ENCODE data around the gene SPAG6. TPM values are rescaled to one million over a fixed set of nuclear protein-coding genes. Genes with fewer than 3 reads are reported as not detected.

Gene SPAG6
- total RNA-seq, 1 donor from 2014 or later: not detected

DNA sequence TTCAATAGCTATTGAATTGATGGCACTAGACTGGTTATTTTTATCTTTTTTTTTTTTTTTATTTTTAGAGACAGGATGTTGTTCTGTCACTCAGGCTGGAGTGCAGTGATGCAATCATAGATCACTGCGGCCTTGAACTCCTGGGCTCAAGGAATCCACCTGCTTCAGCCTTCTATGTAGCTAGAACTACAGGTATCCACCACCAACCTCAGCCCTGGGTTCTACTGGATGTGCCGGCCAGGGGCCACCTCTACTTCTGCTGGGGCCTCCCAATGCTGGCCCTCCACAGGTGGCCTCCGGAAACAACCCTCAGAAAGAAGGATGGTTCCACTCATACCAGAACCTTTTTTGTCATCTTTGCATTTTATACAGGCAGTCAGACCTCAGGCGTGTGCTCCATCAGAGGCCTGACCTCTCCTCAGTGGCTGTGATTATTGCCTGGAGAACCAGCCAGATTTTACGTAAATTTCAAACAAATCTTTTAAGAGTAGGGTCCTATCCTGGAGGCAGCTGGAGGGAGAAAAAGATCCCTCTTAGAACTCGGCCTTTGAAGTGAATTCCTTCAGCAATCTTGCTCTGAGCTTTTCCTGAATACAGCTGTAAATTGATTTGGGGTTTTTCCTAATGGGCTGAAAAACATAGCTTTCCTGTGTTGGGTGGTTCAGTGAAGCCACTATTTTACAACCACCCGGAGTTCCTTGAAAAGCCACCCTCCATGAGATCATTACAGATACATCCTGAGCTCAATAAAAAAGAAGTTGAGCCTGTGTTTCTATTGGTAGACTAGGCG lies 110.0 kb downstream of the SPAG6 start:
- DNase-seq (ENCODE audit: extremely low read depth, low read depth, low spot score): no peak

DNA sequence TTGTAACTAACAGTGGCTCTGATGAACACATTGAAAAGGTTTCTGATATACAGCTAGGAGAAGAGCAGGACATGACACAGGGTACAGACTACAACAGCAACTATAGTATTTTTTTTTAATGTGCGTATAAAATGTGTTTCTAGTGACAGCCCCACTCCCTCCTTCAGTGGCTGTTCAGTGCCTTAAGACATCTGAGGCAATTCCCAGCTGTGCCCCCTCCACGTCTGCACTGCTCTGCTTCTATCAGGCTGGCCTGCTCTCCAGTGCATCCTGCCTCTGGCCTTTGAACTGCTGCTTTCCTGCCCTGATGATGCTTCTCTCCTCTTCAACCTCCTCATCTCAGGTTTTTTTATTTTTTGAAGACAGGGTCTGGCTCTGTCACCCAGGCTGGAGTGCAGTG lies 111.2 kb downstream of the SPAG6 start:
- no peak for DNase-seq (ENCODE audit: extremely low read depth, low read depth, low spot score)

DNA sequence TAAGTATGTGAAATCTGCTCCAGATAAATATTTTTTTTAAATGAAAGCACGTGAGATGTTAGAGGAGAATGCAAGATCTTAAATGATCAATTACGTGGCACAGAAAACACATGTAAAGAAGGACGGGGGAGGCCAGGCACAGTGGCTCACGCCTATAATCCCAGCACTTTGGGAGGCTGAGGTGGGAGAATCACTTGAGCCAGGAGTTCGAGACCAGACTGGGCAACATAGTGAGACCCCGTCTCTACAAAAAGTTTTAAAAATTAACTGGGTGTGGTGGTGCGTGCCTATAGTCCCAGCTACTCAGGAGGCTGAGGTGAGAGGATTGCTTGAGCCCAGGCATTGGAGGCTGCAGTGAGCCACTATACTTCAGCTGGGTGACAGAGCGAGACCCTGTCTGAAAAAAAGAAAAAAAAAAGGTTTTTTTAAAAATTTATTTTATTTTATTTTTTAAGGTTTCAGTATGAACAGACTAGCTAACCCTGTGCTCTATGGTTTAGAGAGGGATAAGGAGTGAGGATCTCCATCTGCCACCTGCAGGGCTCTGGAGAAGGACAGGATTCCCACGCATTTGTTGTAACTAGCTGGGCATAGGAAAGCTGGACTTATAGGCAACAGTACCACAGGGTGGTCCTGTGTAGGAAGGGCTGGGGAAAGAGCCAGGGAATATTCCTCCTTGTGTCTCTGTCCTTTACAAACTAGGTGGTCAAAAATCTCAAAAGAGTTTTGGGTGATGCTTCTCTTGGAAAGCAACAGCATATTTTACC lies 113.2 kb downstream of the SPAG6 start:
- DNase-seq (ENCODE audit: extremely low read depth, low read depth, low spot score): no peak

DNA sequence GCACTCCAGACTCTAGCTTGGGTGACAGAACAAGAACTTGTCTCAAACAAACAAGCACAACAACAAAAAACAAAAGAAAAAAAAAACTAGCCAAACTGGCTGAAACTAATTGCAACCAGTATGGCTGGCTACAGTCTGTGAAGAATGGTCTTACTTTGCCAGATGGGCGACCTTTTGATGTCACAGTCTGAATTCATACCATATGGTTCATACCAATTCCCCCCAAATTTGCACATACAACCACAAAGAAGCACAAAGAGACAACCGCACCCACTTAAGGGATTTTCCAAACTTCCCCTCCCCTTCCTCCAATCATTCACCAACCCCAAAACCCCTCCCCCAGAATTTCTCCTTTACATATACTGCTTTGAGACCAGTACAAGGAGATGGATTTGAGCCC lies 114.2 kb downstream of the SPAG6 start:
- no peak for DNase-seq (ENCODE audit: extremely low read depth, low read depth, low spot score)

DNA sequence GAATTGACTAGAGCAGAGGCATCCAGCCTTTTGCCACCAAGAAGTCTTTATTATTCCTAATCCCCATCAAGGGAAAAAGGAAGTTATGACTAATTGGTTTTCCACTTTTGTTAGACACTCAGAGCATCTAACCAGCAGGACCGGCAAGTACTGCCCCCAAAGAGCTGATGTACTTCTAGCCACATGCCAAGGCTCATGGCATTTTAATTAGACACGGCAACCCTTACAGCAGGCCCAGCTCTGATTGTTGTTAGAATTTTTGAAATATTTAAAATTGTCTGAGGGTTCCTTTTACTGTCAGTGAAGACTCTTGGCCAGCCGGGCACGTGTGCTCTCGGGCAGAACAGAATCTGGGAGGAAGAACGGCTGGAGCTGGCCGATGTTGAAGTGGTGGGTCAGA lies 114.8 kb downstream of the SPAG6 start:
- no peak for DNase-seq (ENCODE audit: extremely low read depth, low read depth, low spot score)

DNA sequence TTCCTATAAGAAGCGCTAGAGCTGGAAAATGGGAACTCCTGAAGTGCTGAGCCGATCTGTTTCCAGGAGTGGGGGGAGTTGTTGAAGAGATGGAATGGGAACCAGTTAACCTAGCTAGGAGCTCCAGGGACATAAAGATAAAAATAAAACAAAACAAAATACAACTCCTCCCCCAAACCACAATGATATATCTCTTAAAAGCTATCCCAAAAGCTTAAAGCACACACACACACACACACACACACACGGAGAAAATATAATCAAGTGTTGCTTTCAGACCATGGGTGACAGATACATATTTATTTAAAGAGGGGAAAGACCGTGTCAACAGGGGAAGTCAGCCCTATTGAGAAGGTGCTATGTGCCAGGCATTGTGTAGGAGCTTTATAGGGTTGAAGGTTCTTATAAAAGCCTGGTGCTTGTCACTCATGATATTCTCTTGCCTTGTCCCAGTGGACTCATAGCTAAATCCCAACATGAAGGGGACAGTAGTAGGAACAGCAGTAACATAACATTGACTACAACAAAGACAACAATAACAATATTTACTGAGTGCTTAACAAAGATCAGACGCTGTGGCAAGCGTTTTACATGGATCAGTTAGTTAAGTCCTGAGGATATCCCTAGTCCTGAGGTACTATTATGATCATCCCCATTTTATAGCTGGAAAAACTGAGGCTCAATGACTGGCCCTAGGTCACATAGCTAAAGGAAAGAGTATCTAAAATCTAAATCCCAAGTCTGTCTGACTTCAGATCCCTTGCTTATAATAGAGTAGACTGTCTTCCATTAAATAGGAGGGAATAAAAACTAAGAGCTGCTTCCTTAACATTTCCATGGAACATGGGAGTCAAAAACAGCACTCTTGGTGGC lies 115.5 kb downstream of the SPAG6 start:
- DNase-seq (ENCODE audit: extremely low read depth, low read depth, low spot score): no peak

DNA sequence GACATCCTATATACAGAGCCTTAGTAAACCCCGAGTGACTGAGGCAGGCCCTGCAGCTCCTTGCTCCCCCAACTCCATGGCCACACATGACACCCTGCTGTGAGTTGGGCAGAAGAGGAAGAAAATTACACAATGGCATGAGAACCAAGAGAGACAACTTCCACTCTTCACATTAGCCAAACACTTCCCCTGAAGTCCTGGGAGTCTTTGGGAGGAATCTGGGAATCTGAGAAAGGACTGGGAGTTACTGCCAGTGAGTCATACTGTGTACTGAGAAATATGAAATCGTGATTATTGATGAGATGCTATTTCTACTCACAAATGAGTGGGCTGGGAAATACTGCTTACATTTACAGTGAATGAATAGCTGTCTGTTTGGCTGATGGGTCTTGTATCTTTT lies 116.6 kb downstream of the SPAG6 start:
- no peak for DNase-seq (ENCODE audit: extremely low read depth, low read depth, low spot score)

DNA sequence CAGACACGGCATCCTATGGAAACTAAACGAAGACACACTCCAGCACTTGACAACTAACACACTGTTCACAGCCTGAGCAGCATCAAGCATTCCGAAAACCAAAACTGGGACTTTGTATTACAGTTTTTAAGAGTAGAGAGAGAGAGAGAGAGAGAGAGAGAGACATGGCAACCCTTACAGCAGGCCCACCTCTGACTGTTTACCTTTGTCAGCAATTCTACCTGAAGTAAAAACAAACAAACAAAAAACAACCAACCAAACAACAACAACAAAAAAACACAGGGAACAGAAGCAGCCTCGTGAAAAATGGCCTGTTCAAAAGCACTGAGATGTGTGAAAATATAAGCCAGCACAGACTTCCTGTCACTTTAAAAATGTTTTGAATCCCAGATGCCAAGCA lies 118.0 kb downstream of the SPAG6 start:
- DNase-seq (ENCODE audit: extremely low read depth, low read depth, low spot score): no peak

DNA sequence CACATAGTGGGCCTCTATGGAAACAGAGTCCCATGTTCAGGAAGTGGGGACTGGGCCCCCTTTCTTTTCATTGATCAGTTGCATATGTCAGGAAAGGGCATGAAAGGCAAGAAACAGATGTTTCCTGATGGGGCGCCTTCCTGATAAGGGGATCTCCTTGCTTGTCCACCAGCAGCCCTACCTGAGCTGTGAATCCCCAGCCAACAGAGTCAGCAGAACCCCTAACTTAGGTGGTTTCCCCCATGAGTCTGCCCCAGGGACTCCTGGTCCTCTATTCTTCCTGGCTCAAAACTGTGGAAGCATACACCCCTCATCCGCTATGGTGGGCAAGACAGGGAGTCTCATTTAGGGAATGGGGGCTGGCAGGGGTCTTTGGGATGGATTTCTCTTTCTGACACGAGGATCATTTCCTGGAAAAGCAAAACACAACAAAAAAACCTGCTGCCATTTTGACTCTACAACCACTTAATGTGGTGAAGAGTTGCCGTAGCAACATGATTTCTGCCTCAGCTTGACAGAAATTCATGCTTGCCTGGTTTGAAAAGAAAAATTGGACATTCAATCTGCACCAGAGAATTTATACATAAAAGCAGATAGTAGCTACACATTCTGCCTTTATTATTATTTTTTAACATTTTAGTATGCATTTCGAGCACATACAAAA lies 119.8 kb downstream of the SPAG6 start:
- DNase-seq (ENCODE audit: extremely low read depth, low read depth, low spot score): no peak

DNA sequence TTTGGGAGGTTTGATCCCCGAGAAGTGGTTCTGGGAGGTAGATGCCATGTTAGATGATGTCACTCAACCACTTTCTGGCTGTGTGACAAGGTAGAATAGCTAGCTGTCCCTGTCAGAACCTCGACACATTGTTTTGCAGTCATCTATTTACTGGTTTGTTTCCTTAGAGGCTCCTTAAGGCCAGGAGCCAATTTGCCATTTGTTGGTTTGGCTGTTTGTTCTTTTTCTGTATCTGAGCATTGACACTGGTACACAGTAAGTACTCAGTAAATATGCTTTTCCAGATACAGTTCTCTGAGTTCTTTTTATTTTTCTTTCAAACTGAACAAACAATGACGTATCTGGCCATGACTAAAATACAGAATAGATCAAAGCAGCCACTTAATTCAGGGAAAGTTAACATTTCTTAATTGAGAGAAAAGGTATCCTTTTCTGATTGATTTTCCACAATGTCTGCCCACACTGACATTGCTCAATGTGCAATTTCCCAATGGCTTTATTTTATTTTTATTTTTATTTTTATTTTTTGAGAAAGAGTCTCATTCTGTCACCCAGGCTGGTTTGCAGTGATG lies 121.6 kb downstream of the SPAG6 start:
- no peak for DNase-seq (ENCODE audit: extremely low read depth, low read depth, low spot score)

Other genes starting within 250 kb of the SPAG6 start
- not detected in 2 replicates for gene EBLN1, start 127.5 kb upstream of the SPAG6 start, total RNA-seq
- gene COMMD3, start 29.1 kb upstream of the SPAG6 start, total RNA-seq: 44.6 and 46.3 TPM in 2 replicates
- gene BMI1, start 24.4 kb upstream of the SPAG6 start, total RNA-seq: 24.2 and 61.6 TPM in 2 replicates

All from glomerular endothelial cell (primary cell).